ENCODE data around the gene PTPRD. TPM values are rescaled to one million over a fixed set of nuclear protein-coding genes. Genes with fewer than 3 reads are reported as not detected.

Gene PTPRD
- total RNA-seq (10 to 100 TPM in 1 of 7 donors, 1 to 10 TPM in 5, under 1 TPM in 1; 0.94 to 11.7 (median 5.4) TPM), polyA plus RNA-seq (under 1 TPM; 0.08 to 0.10 (median 0.09) TPM)
- long read RNA-seq, donor 1 = 0 reads
- long read RNA-seq, donor 2 = 0 reads

DNA sequence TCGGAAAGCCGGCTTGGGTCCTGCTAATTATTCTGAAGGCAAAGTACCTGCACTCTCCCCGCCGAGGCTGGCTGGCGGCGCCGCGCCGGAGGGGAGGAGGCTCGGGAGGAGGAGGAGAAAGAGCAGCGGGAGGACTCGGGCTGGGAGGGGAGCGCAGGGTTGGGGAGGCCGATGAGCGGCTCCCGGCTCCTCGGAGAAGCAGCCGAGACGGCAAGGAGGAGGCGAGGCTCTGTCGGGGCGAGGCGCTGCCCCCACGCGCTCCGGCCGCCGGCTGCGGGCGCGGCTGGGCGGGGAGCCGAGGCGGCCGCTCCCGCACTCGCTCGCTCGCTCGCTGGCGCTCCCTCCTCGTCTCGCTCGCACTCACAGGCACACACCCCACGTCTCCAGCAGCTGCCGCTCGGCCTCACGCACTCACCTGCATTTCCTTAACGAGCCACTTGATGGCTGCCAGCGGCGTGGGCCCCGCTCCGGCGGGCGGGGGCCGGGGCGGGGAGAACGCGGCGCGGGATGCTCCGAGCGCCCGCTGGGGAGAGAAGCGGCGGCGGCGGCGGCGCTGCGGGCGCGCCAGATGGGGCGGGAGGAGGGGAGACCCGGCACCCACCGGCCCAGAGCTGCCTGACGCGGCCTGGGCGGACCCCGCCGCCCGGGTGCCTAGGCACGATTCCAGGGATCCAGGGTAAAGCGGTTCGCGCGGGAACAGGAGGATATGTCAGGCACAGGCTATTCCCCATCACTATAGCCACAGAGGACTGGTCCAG lies at the start of gene PTPRD:
Gene PTPRD, minus strand, starts transcription at position 362 of the 758 bp plus-strand sequence.
- intact Hi-C loops (cut with DNase I; ENCODE audit: low total_unique reads) = no loop called here
- H3K9me3 ChIP-seq = no peaks in the 10 kb centered on the region
- peaks cover 0 to 73% (median 45%) of the 10 kb centered on the region in 7 donors for H3K27me3 ChIP-seq (replicated peaks in 1 of 7)
- peak within 1 kb of the TSS in 6 of 8 donors; percentile 9 to 61 (median 28) for H3K4me3 ChIP-seq
- no peaks in the 10 kb centered on the region for H3K36me3 ChIP-seq
- H3K27ac ChIP-seq = no peak within 1 kb of the TSS
- DNase-seq = peak; percentile 68
- WGBS, 5 donors = 1 to 2% (median 2%) methylated on average over 24 to 87 of the region's 87 CpGs
- TF ChIP-seq POLR2AphosphoS5 (IDR thresholded peaks at IDR 0.05) = no peak
- no peak for TF ChIP-seq POLR2A (IDR thresholded peaks at IDR 0.05)
- TF ChIP-seq, protein P1, sequence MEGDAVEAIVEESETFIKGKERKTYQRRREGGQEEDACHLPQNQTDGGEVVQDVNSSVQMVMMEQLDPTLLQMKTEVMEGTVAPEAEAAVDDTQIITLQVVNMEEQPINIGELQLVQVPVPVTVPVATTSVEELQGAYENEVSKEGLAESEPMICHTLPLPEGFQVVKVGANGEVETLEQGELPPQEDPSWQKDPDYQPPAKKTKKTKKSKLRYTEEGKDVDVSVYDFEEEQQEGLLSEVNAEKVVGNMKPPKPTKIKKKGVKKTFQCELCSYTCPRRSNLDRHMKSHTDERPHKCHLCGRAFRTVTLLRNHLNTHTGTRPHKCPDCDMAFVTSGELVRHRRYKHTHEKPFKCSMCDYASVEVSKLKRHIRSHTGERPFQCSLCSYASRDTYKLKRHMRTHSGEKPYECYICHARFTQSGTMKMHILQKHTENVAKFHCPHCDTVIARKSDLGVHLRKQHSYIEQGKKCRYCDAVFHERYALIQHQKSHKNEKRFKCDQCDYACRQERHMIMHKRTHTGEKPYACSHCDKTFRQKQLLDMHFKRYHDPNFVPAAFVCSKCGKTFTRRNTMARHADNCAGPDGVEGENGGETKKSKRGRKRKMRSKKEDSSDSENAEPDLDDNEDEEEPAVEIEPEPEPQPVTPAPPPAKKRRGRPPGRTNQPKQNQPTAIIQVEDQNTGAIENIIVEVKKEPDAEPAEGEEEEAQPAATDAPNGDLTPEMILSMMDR (IDR thresholded peaks at IDR 0.05 in 8 of 11, conservative IDR thresholded peaks at IDR 0.05 in 3 of 11) = no peak
- H3K4me1 ChIP-seq = peaks cover 0 to 13% (median 6%) of the 10 kb centered on the region in 6 donors

DNA sequence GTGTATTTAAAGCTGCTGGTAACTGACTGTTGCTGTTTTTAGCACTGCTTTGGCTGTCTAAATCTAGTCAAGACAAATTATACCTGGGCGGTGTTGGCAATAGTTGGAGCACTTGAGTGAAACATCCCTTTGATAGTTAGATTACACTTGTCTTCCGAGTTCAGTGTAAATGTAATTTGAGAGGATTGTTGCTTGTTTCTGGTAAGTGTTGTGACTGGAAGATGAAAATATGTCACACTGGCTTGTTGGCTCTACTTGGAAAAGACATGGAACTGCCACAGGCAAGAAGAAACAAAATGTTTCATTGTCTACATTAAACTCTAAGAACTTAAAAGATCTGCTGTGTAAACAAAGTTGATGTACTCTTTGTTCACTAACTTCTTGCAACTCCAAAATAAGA lies 49.2 kb upstream of the PTPRD start:
- Histone ChIP-seq H3K9me3 (no peaks in the 10 kb centered on the region), H3K4me3 (no peak overlapping the region), H3K4me1 (no peaks in the 10 kb centered on the region), H3K27me3 (replicated peaks in 1 of 7) (no peaks in the 10 kb centered on the region), H3K27ac (no peak overlapping the region), H3K36me3 (no peaks in the 10 kb centered on the region)
- no peak for TF ChIP-seq POLR2AphosphoS5 (IDR thresholded peaks at IDR 0.05)
- TF ChIP-seq, protein P1 (IDR thresholded peaks at IDR 0.05 in 8 of 11, conservative IDR thresholded peaks at IDR 0.05 in 3 of 11) = no peak
- TF ChIP-seq POLR2A (IDR thresholded peaks at IDR 0.05) = no peak
- intact Hi-C loops (cut with DNase I; ENCODE audit: low total_unique reads) = no loop called here
- DNase-seq = no peak
- 58 to 75% (median 67%) methylated on average over 2 of the region's 2 CpGs for WGBS, 5 donors

DNA sequence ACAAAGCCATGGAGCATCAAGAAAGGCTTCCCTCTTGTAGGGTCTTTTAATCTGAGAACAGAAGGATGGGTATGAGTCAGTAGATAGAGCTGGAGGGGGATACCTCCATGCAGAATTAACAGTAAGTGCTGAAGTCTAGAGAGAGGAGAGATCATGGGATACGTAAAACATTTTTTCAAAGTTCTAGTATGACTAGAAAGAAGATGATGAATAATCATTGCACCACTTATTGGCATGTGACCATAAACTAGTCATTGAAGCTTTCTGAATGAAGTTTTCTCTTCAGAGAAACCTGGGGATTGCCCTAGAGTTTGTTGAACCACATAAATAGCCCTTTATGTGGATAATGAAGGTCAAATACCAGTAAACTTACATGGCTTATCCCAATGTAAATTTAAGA lies 48.6 kb upstream of the PTPRD start:
- WGBS, 5 donors = 75 to 90% (median 79%) methylated on average over 1 of the region's 1 CpG
- no peak for TF ChIP-seq POLR2AphosphoS5 (IDR thresholded peaks at IDR 0.05)
- no peak for TF ChIP-seq POLR2A (IDR thresholded peaks at IDR 0.05)
- TF ChIP-seq, protein P1 (IDR thresholded peaks at IDR 0.05 in 8 of 11, conservative IDR thresholded peaks at IDR 0.05 in 3 of 11) = no peak
- Histone ChIP-seq H3K27ac (no peak overlapping the region), H3K4me3 (no peak overlapping the region), H3K9me3 (no peaks in the 10 kb centered on the region), H3K27me3 (replicated peaks in 1 of 7) (no peaks in the 10 kb centered on the region), H3K4me1 (no peaks in the 10 kb centered on the region), H3K36me3 (no peaks in the 10 kb centered on the region)
- intact Hi-C loops (cut with DNase I; ENCODE audit: low total_unique reads) = no loop called here
- DNase-seq = no peak

DNA sequence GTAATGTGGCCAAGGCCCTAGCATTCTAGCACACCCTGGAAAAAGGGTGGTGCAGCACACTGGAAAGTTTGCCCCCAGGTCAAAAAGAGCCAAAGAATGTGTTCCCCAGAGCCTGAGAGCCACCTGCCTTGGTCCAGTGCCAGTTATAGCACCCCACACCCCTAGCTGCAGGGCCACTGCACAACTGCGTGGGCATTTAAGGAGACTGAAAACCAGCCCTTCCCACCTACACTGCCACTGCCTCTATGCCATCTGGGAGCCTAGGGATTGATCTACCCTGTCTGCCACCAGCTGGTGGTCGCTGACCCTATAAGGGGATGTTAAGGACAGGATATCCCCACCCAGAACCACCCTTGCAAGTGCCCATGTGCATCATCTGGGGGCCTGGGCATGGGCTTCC lies 38.2 kb upstream of the PTPRD start:
- Histone ChIP-seq H3K27ac (no peak overlapping the region), H3K4me3 (no peak overlapping the region), H3K4me1 (no peaks in the 10 kb centered on the region), H3K36me3 (no peaks in the 10 kb centered on the region), H3K27me3 (replicated peaks in 1 of 7) (no peaks in the 10 kb centered on the region), H3K9me3 (peaks cover 0 to 48% (median 39%) of the 10 kb centered on the region in 8 donors)
- intact Hi-C loops (cut with DNase I; ENCODE audit: low total_unique reads) = no loop called here
- 67 to 88% (median 80%) methylated on average over 1 to 2 of the region's 2 CpGs for WGBS, 5 donors
- DNase-seq = peak; percentile 27
- TF ChIP-seq POLR2AphosphoS5 (IDR thresholded peaks at IDR 0.05) (no peak), POLR2A (IDR thresholded peaks at IDR 0.05) (no peak)
- TF ChIP-seq, protein P1 (IDR thresholded peaks at IDR 0.05 in 8 of 11, conservative IDR thresholded peaks at IDR 0.05 in 3 of 11) = no peak
